Measurements from ENCODE around the gene TMEM145. TPM values are rescaled to one million over a fixed set of nuclear protein-coding genes. Genes with fewer than 3 reads are reported as not detected.

Gene TMEM145
- total RNA-seq, 1 experiment from 2014 or later = 3.0 TPM

- no peak overlapping the region for H3K4me3 ChIP-seq (ENCODE audit: low read depth in 2 of 2, low read length in 2 of 2)
- H3K27me3 ChIP-seq (ENCODE audit: control insufficient read depth, insufficient read depth, low read length) = no peaks in the 10 kb centered on the region
- H3K9me3 ChIP-seq (ENCODE audit: control insufficient read depth, insufficient read depth, low read depth, low read length) = no peaks in the 10 kb centered on the region
- peaks cover 23% of the 10 kb centered on the region for H3K4me1 ChIP-seq (ENCODE audit: control insufficient read depth, insufficient read depth, low read length)
- TF ChIP-seq SIN3A (IDR thresholded peaks at IDR 0.05; ENCODE audit: borderline replicate concordance, insufficient read depth, low read depth, low read length) (no peak), REST (IDR thresholded peaks at IDR 0.05; ENCODE audit: insufficient read depth in 1 of 2, low read depth in 2 of 2, low read length in 1 of 2) (no peak), TCF7L2 (IDR thresholded peaks at IDR 0.05; ENCODE audit: low read depth, low read length) (no peak), POLR2AphosphoS5 (IDR thresholded peaks at IDR 0.05; ENCODE audit: low read depth, low read length) (no peak)
- TF ChIP-seq, protein P1, sequence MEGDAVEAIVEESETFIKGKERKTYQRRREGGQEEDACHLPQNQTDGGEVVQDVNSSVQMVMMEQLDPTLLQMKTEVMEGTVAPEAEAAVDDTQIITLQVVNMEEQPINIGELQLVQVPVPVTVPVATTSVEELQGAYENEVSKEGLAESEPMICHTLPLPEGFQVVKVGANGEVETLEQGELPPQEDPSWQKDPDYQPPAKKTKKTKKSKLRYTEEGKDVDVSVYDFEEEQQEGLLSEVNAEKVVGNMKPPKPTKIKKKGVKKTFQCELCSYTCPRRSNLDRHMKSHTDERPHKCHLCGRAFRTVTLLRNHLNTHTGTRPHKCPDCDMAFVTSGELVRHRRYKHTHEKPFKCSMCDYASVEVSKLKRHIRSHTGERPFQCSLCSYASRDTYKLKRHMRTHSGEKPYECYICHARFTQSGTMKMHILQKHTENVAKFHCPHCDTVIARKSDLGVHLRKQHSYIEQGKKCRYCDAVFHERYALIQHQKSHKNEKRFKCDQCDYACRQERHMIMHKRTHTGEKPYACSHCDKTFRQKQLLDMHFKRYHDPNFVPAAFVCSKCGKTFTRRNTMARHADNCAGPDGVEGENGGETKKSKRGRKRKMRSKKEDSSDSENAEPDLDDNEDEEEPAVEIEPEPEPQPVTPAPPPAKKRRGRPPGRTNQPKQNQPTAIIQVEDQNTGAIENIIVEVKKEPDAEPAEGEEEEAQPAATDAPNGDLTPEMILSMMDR (IDR thresholded peaks at IDR 0.05) = no peak
- BruUV-seq (replicated peaks) = no TSS peak
- intact Hi-C loops (cut with micrococcal nuclease; ENCODE audit: unreplicated experiment) = no loop called here
- DNase-seq (ENCODE audit: low read depth, low spot score) (no peak), ATAC-seq (no peak)
- no peak overlapping the region for H3K27ac ChIP-seq (ENCODE audit: low read length)
- no peaks in the 10 kb centered on the region for H3K36me3 ChIP-seq (ENCODE audit: control insufficient read depth, insufficient read depth, low read length)
- in situ Hi-C loops (cut with HindIII; ENCODE audit: low pct_unique_long_range_greater_than_20kb, low sequenced_read_pairs) = no loop called here
- ChIA-PET POLR2A (no interaction called here), CTCF (no interaction called here)
Observed at GRCh38 chr19:42275103-42275502, 38.0 kb upstream of the TMEM145 start.

- DNase-seq (ENCODE audit: low read depth, low spot score) (no peak), ATAC-seq (no peak)
- no peak overlapping the region for H3K4me3 ChIP-seq (ENCODE audit: low read depth in 2 of 2, low read length in 2 of 2)
- ChIA-PET POLR2A (no interaction called here), CTCF (no interaction called here)
- peaks cover 19% of the 10 kb centered on the region for H3K4me1 ChIP-seq (ENCODE audit: control insufficient read depth, insufficient read depth, low read length)
- no TSS peak for BruUV-seq (replicated peaks)
- no peaks in the 10 kb centered on the region for H3K36me3 ChIP-seq (ENCODE audit: control insufficient read depth, insufficient read depth, low read length)
- in situ Hi-C loops (cut with HindIII; ENCODE audit: low pct_unique_long_range_greater_than_20kb, low sequenced_read_pairs) = no loop called here
- no peak overlapping the region for H3K27ac ChIP-seq (ENCODE audit: low read length)
- TF ChIP-seq SIN3A (IDR thresholded peaks at IDR 0.05; ENCODE audit: borderline replicate concordance, insufficient read depth, low read depth, low read length) (no peak), TCF7L2 (IDR thresholded peaks at IDR 0.05; ENCODE audit: low read depth, low read length) (no peak), REST (IDR thresholded peaks at IDR 0.05; ENCODE audit: insufficient read depth in 1 of 2, low read depth in 2 of 2, low read length in 1 of 2) (no peak), POLR2AphosphoS5 (IDR thresholded peaks at IDR 0.05; ENCODE audit: low read depth, low read length) (no peak)
- TF ChIP-seq, protein P1 (IDR thresholded peaks at IDR 0.05) = no peak
- no peaks in the 10 kb centered on the region for H3K27me3 ChIP-seq (ENCODE audit: control insufficient read depth, insufficient read depth, low read length)
- no peaks in the 10 kb centered on the region for H3K9me3 ChIP-seq (ENCODE audit: control insufficient read depth, insufficient read depth, low read depth, low read length)
- intact Hi-C loops (cut with micrococcal nuclease; ENCODE audit: unreplicated experiment) = no loop called here
Observed at GRCh38 chr19:42275517-42275916, 37.6 kb upstream of the TMEM145 start.

All from Panc1 (cell line).